ENCODE data around the gene CASP10.

DNA sequence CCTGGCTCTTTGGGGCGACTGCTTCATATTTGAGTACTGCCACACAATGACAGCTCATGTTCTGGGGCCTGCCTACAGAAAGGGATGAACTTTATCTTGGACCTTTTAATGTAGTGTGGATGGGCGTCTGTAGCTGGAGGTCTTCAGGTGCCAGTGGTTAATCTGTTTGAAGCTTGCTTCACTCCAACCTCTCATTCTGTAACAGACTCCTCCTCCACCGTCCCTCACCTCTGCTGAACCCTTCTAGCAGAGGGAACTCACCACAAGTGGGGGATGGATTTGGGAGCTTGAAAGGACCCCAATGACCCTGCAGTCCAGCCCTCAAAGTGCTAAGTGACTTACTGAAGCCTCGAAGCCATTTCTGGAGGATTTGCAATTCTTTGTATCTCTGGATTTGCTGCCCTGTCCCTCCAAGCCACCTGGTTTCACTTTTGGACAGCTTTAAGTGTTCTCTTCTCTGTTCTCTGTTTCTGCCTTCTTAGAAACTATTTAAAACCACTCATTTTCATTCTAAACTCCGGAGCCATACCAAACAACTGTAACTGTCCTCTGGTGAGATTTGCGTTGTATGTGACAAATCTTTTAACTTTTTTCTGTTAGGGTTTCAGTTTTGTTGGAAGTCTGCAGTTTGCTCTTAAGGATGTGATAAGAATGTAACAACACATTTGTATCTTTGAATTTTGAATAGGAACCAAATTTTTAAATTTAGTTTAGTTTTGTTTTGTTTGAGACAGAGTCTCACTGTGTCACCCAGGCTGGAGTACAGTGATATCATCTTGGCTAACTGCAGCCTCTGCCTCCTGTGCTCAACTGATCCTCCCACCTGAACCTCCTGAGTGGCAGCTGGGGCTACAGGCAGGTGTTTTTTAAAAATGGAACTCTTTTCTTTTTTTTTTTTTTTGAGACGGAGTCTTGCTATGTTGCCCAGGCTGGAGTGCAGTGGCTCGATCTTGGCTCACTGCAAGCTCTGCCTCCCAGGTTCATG, 40.4 kb downstream of the CASP10 start:
- TF ChIP-seq, protein P1, sequence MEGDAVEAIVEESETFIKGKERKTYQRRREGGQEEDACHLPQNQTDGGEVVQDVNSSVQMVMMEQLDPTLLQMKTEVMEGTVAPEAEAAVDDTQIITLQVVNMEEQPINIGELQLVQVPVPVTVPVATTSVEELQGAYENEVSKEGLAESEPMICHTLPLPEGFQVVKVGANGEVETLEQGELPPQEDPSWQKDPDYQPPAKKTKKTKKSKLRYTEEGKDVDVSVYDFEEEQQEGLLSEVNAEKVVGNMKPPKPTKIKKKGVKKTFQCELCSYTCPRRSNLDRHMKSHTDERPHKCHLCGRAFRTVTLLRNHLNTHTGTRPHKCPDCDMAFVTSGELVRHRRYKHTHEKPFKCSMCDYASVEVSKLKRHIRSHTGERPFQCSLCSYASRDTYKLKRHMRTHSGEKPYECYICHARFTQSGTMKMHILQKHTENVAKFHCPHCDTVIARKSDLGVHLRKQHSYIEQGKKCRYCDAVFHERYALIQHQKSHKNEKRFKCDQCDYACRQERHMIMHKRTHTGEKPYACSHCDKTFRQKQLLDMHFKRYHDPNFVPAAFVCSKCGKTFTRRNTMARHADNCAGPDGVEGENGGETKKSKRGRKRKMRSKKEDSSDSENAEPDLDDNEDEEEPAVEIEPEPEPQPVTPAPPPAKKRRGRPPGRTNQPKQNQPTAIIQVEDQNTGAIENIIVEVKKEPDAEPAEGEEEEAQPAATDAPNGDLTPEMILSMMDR (conservative IDR thresholded peaks at IDR 0.05; ENCODE audit: low read depth, low read length), result no peak
- no peak for TF ChIP-seq MAFK (IDR thresholded peaks at IDR 0.05; ENCODE audit: low read depth, low read length)
- TF ChIP-seq POLR2A (IDR thresholded peaks at IDR 0.05; ENCODE audit: low read depth, low read length), result no peak
- TF ChIP-seq SMC3 (IDR thresholded peaks at IDR 0.05; ENCODE audit: low read depth, low read length), result no peak

Measured in IMR-90 (cell line).